Type B pancreatic cell (in vitro differentiated cells): Measurements from ENCODE around the gene LDLRAD4. TPM values are rescaled to one million over a fixed set of nuclear protein-coding genes. Genes with fewer than 3 reads are reported as not detected.

Experiments
- DNase-seq: peaks from one replicate; pipeline ENCODE4 v3.0.0; 2021; ENCODE audit warnings: mixed read lengths; ENCODE audit not compliant: unreplicated experiment; ENCODE audit errors: extremely low spot score
- H3K27ac Mint-ChIP-seq: 2 replicates; pipeline ENCODE4 v1.8.0; 2021; ENCODE audit warnings: mild to moderate bottlenecking, mixed read lengths
- H3K27me3 Mint-ChIP-seq: 2 replicates; pipeline ENCODE4 v1.8.0; 2021; ENCODE audit warnings: mixed read lengths
- H3K36me3 Mint-ChIP-seq: 2 replicates; pipeline ENCODE4 v1.8.0; 2021; ENCODE audit warnings: mixed read lengths
- H3K4me1 Mint-ChIP-seq: one replicate; pipeline ENCODE4 v1.8.0; 2021; ENCODE audit warnings: mixed read lengths; ENCODE audit not compliant: unreplicated experiment
- H3K4me3 Mint-ChIP-seq: 2 replicates; pipeline ENCODE4 v1.8.0; 2021; ENCODE audit warnings: mild to moderate bottlenecking, mixed read lengths
- H3K9me3 Mint-ChIP-seq: 2 replicates; pipeline ENCODE4 v1.8.0; 2021; ENCODE audit warnings: mixed read lengths
- CTCF ChIP-seq: fragments of 200-600 bp; sonication (generic); conservative IDR thresholded peaks from 2 replicates; pipeline ENCODE4 v1.5.0; 2021; ENCODE audit warnings: antibody characterized with exemption, mild to moderate bottlenecking
- total RNA-seq: library from RNA; stranded (reverse); gene quantifications from 2 replicates; pipeline ENCODE4 v1.2.1, GENCODE V29; 2021; ENCODE audit warnings: low replicate concordance

LDLRAD4 gene
- total RNA-seq, 1 donor from 2014 or later: 2.4 TPM

GRCh38 chr18:13407484-13407883 lies 188.9 kb downstream of the LDLRAD4 start:
- Mint-ChIP-seq H3K27me3 (no peaks in the 10 kb centered on the region), H3K4me3 (no peak overlapping the region), H3K36me3 (no peaks in the 10 kb centered on the region), H3K4me1 (no peaks in the 10 kb centered on the region), H3K27ac (no peak overlapping the region), H3K9me3 (peaks cover 6% of the 10 kb centered on the region)
- DNase-seq: no peak
- TF ChIP-seq CTCF: no peak

GRCh38 chr18:13409026-13409425 lies 190.5 kb downstream of the LDLRAD4 start:
- no peak for TF ChIP-seq CTCF
- H3K36me3 Mint-ChIP-seq: no peaks in the 10 kb centered on the region
- H3K27me3 Mint-ChIP-seq: no peaks in the 10 kb centered on the region
- no peaks in the 10 kb centered on the region for H3K4me1 Mint-ChIP-seq
- no peak for DNase-seq
- H3K4me3 Mint-ChIP-seq: no peak overlapping the region
- H3K27ac Mint-ChIP-seq: no peak overlapping the region
- H3K9me3 Mint-ChIP-seq: peaks cover 6% of the 10 kb centered on the region

- peak; percentile 15 for DNase-seq
- H3K36me3 Mint-ChIP-seq: no peaks in the 10 kb centered on the region
- H3K9me3 Mint-ChIP-seq: peaks cover 6% of the 10 kb centered on the region
- H3K4me1 Mint-ChIP-seq: no peaks in the 10 kb centered on the region
- no peak for TF ChIP-seq CTCF
- no peak overlapping the region for H3K4me3 Mint-ChIP-seq
- no peaks in the 10 kb centered on the region for H3K27me3 Mint-ChIP-seq
- H3K27ac Mint-ChIP-seq: no peak overlapping the region
Observed at GRCh38 chr18:13409997-13410396, 191.4 kb downstream of the LDLRAD4 start.

GRCh38 chr18:13410471-13410870 lies 191.9 kb downstream of the LDLRAD4 start:
- Mint-ChIP-seq H3K9me3 (peaks cover 6% of the 10 kb centered on the region), H3K4me1 (no peaks in the 10 kb centered on the region), H3K36me3 (no peaks in the 10 kb centered on the region), H3K27me3 (no peaks in the 10 kb centered on the region), H3K4me3 (no peak overlapping the region), H3K27ac (no peak overlapping the region)
- no peak for DNase-seq
- TF ChIP-seq CTCF: no peak

GRCh38 chr18:13412017-13412416 lies 193.5 kb downstream of the LDLRAD4 start:
- Mint-ChIP-seq H3K4me1 (no peaks in the 10 kb centered on the region), H3K4me3 (no peak overlapping the region), H3K36me3 (no peaks in the 10 kb centered on the region), H3K27me3 (no peaks in the 10 kb centered on the region), H3K9me3 (peaks cover 6% of the 10 kb centered on the region), H3K27ac (no peak overlapping the region)
- no peak for TF ChIP-seq CTCF
- DNase-seq: no peak

- DNase-seq: no peak
- Mint-ChIP-seq H3K27me3 (no peaks in the 10 kb centered on the region), H3K4me1 (no peaks in the 10 kb centered on the region), H3K9me3 (peaks cover 6% of the 10 kb centered on the region), H3K36me3 (no peaks in the 10 kb centered on the region), H3K27ac (no peak overlapping the region), H3K4me3 (no peak overlapping the region)
- no peak for TF ChIP-seq CTCF
Observed at GRCh38 chr18:13412901-13413300, 194.3 kb downstream of the LDLRAD4 start.
